CD14-positive monocyte (primary cell): ENCODE results near the gene ZNF91. TPM values are rescaled to one million over a fixed set of nuclear protein-coding genes. Genes with fewer than 3 reads are reported as not detected.

Experiments used
- DNase-seq, 3 donors: peaks; one replicate each; pipeline ENCODE4 v3.0.0-alpha.2; 2011 to 2022
- H2AFZ ChIP-seq: 2 replicates; pipeline ENCODE4 v1.6.0; 2012; ENCODE audit warnings: mild to moderate bottlenecking, low read depth, low read length, inconsistent platforms; ENCODE audit not compliant: insufficient read depth, poor library complexity, severe bottlenecking
- H3K27ac ChIP-seq, 2 donors: 1 replicate in 1 of 2; 2 replicates in 1 of 2; pipeline ENCODE4 v1.5.1; 2012 to 2013; ENCODE audit warnings: low read length in 2 of 2, control low read depth in 1 of 2, inconsistent platforms in 1 of 2, low read depth in 1 of 2, mild to moderate bottlenecking in 1 of 2
- H3K27me3 ChIP-seq, 2 donors: one replicate each; pipeline versions ENCODE4 v1.6.0 to v1.6.1; 2011 to 2013; ENCODE audit warnings: low read length in 2 of 2; ENCODE audit not compliant: control insufficient read depth in 2 of 2, insufficient read depth in 2 of 2
- H3K36me3 ChIP-seq, 2 donors: replicated peaks in 1 of 2; 1 replicate in 1 of 2; 2 replicates in 1 of 2; pipeline versions ENCODE4 v1.5.1 to v1.6.1; 2012 to 2013; ENCODE audit warnings: low read length in 2 of 2, control low read depth in 1 of 2, inconsistent platforms in 1 of 2, mild to moderate bottlenecking in 1 of 2; ENCODE audit not compliant: insufficient read depth in 2 of 2, control insufficient read depth in 1 of 2
- H3K4me1 ChIP-seq, 2 donors: 1 replicate in 1 of 2; 2 replicates in 1 of 2; pipeline versions ENCODE4 v1.5.1 to v1.6.1; 2012 to 2013; ENCODE audit warnings: low read length in 2 of 2, control low read depth in 1 of 2, inconsistent platforms in 1 of 2, mild to moderate bottlenecking in 1 of 2, moderate library complexity in 1 of 2; ENCODE audit not compliant: insufficient read depth in 2 of 2, control insufficient read depth in 1 of 2
- H3K4me2 ChIP-seq: replicated peaks from 2 replicates; pipeline ENCODE3; 2012; ENCODE audit warnings: low read length, moderate library complexity, mild to moderate bottlenecking; ENCODE audit not compliant: poor library complexity, severe bottlenecking; ENCODE audit errors: extremely low read depth
- H3K4me3 ChIP-seq, 3 experiments: fragments of 200-600 bp in 1 of 3; sonication (generic) in 1 of 3; replicated peaks in 1 of 3; 1 replicate in 2 of 3; 2 replicates in 1 of 3; pipeline ENCODE4 v1.5.1; 2011 to 2013; ENCODE audit warnings: low read length in 3 of 3, mild to moderate bottlenecking in 3 of 3, control low read depth in 2 of 3, low read depth in 2 of 3, inconsistent platforms in 1 of 3, moderate library complexity in 1 of 3
- H3K79me2 ChIP-seq: 2 replicates; pipeline ENCODE4 v1.6.0; 2012; ENCODE audit warnings: mild to moderate bottlenecking, control low read depth, inconsistent platforms, low read length, moderate library complexity; ENCODE audit not compliant: insufficient read depth
- H3K9ac ChIP-seq: 2 replicates; pipeline ENCODE4 v1.6.0; 2017; ENCODE audit warnings: low read length, mild to moderate bottlenecking; ENCODE audit not compliant: insufficient read depth, poor library complexity, severe bottlenecking
- H3K9me3 ChIP-seq, 2 donors: replicated peaks in 1 of 2; 1 replicate in 1 of 2; 2 replicates in 1 of 2; pipeline versions ENCODE4 v1.5.1 to v1.6.1; 2012 to 2013; ENCODE audit warnings: low read length in 2 of 2, control low read depth in 1 of 2; ENCODE audit not compliant: control insufficient read depth in 1 of 2, insufficient read depth in 1 of 2
- H4K20me1 ChIP-seq: 2 replicates; pipeline ENCODE4 v1.6.0; 2012; ENCODE audit warnings: mild to moderate bottlenecking, low read length, control low read depth, moderate library complexity; ENCODE audit not compliant: insufficient read depth
- H3K27ac Mint-ChIP-seq, 7 donors: one replicate each; pipeline ENCODE4 v1.8.0; 2020; ENCODE audit warnings: mild to moderate bottlenecking in 7 of 7, mixed read lengths in 7 of 7, moderate library complexity in 6 of 7, inconsistent platforms in 2 of 7
- H3K27me3 Mint-ChIP-seq, 3 donors: one replicate each; pipeline ENCODE4 v1.8.0; 2021 to 2022; ENCODE audit warnings: low read depth in 3 of 3, mild to moderate bottlenecking in 3 of 3, mixed read lengths in 3 of 3, moderate library complexity in 3 of 3, inconsistent platforms in 1 of 3
- H3K36me3 Mint-ChIP-seq, 2 donors: one replicate each; pipeline ENCODE4 v1.8.0; 2020; ENCODE audit warnings: mixed read lengths in 2 of 2, inconsistent platforms in 1 of 2, mild to moderate bottlenecking in 1 of 2
- H3K4me1 Mint-ChIP-seq: one replicate; pipeline ENCODE4 v1.8.0; 2020; ENCODE audit warnings: mild to moderate bottlenecking, mixed read lengths
- H3K4me3 Mint-ChIP-seq, 2 donors: one replicate each; pipeline ENCODE4 v1.8.0; 2020; ENCODE audit warnings: mild to moderate bottlenecking in 2 of 2, mixed read lengths in 2 of 2, moderate library complexity in 1 of 2
- H3K9me3 Mint-ChIP-seq, 7 donors: one replicate each; pipeline ENCODE4 v1.8.0; 2020 to 2022; ENCODE audit warnings: mixed read lengths in 7 of 7, mild to moderate bottlenecking in 6 of 7, moderate library complexity in 6 of 7, inconsistent platforms in 2 of 7
- CTCF ChIP-seq: fragments of 200-600 bp; IDR thresholded peaks from one replicate; pipeline ENCODE4 v1.8.0; 2022; ENCODE audit warnings: antibody characterized with exemption, mild to moderate bottlenecking
- WGBS: methylation state at CpG from one replicate; pipeline ENCODE4 v1.1.5; 2013; ENCODE audit warnings: missing lambda C conversion rate; ENCODE audit not compliant: insufficient coverage; 5-methylcytosine and 5-hydroxymethylcytosine counted together
- intact Hi-C, 2 donors: fragments of 100-400 bp; cut with micrococcal nuclease; formaldehyde crosslinking; loops; one replicate each; pipeline versions ENCODE4 v1.15.0 to v1.15.1; 2023
- polyA plus RNA-seq, 3 donors: library from polyadenylated mRNA; depleted of rRNA in 1 of 3; unstranded in 2 of 3; stranded (reverse) in 1 of 3; fragments of 300-500 nt in 2 of 3; fragments of >200 nt in 1 of 3; fragmentation: Illumina TruSeq in 2 of 3; gene quantifications; 1 replicate in 2 of 3; 2 replicates in 1 of 3; pipeline ENCODE4 v1.2.3, GENCODE V29; 2012 to 2021

The ZNF91 gene
- polyA plus RNA-seq, 3 donors: 3.5 to 5.5 (median 4.9) TPM

GRCh38 chr19:23313196-23313595, 82.1 kb downstream of the ZNF91 start:
- H3K4me1 Mint-ChIP-seq: no peaks in the 10 kb centered on the region
- H3K79me2 ChIP-seq: no peaks in the 10 kb centered on the region
- H3K27me3 ChIP-seq: no peaks in the 10 kb centered on the region
- no peak overlapping the region for H3K4me2 ChIP-seq
- H3K27ac ChIP-seq: no peak overlapping the region
- H3K4me3 ChIP-seq: no peak overlapping the region
- H3K9me3 Mint-ChIP-seq: peaks cover 33 to 64% (median 54%) of the 10 kb centered on the region in 7 donors
- 83% methylated on average over 1 of the region's 2 CpGs for WGBS
- H3K4me1 ChIP-seq: no peaks in the 10 kb centered on the region
- no peak overlapping the region for H3K27ac Mint-ChIP-seq
- no peaks in the 10 kb centered on the region for H3K36me3 ChIP-seq
- no peaks in the 10 kb centered on the region for H3K27me3 Mint-ChIP-seq
- H3K9ac ChIP-seq: no peak overlapping the region
- no peak for TF ChIP-seq CTCF
- intact Hi-C loops: no loop called here
- no peak overlapping the region for H2AFZ ChIP-seq
- no peaks in the 10 kb centered on the region for H4K20me1 ChIP-seq
- H3K9me3 ChIP-seq: peaks cover 63 to 99% of the 10 kb centered on the region in 2 donors
- DNase-seq: no peak
- no peak overlapping the region for H3K4me3 Mint-ChIP-seq
- no peaks in the 10 kb centered on the region for H3K36me3 Mint-ChIP-seq

- Mint-ChIP-seq H3K27me3 (no peaks in the 10 kb centered on the region), H3K27ac (no peak overlapping the region), H3K4me3 (no peak overlapping the region), H3K9me3 (peaks cover 31 to 62% (median 54%) of the 10 kb centered on the region in 7 donors), H3K4me1 (no peaks in the 10 kb centered on the region), H3K36me3 (no peaks in the 10 kb centered on the region)
- intact Hi-C loops: no loop called here
- Histone ChIP-seq H3K27ac (no peak overlapping the region), H3K4me2 (no peak overlapping the region), H3K4me1 (no peaks in the 10 kb centered on the region), H3K4me3 (no peak overlapping the region), H3K9me3 (peaks cover 64 to 99% of the 10 kb centered on the region in 2 donors), H3K27me3 (no peaks in the 10 kb centered on the region), H2AFZ (no peak overlapping the region), H3K9ac (no peak overlapping the region), H3K79me2 (no peaks in the 10 kb centered on the region), H3K36me3 (no peaks in the 10 kb centered on the region), H4K20me1 (no peaks in the 10 kb centered on the region)
- TF ChIP-seq CTCF: no peak
- no CpG with 5 or more reads among the region's 1 CpG for WGBS
- DNase-seq: no peak
Observed at GRCh38 chr19:23312515-23312914, 82.8 kb downstream of the ZNF91 start.
